BE2C (cell line): Measurements from ENCODE around the gene WDR19.

ENCODE experiments used
- DNase-seq: peaks from one replicate; pipeline ENCODE4 v3.0.0-alpha.2; 2020
- H3K27me3 ChIP-seq: fragments of 250-450 bp; sonication (Bioruptor Pico); 2 replicates; pipeline ENCODE4 v1.5.1; 2020; ENCODE audit warnings: mild to moderate bottlenecking
- H3K36me3 ChIP-seq: fragments of 250-450 bp; sonication (Bioruptor Pico); 2 replicates; pipeline ENCODE4 v1.5.1; 2020; ENCODE audit warnings: mild to moderate bottlenecking
- H3K4me1 ChIP-seq: fragments of 250-450 bp; sonication (Bioruptor Pico); 2 replicates; pipeline ENCODE4 v1.5.1; 2020
- H3K4me3 ChIP-seq: 2 replicates; pipeline ENCODE4 v1.5.1; 2011; ENCODE audit warnings: low read depth, low read length
- H3K9me3 ChIP-seq: fragments of 250-450 bp; sonication (Bioruptor Pico); 2 replicates; pipeline ENCODE4 v1.5.1; 2020
- CTCF ChIP-seq: IDR thresholded peaks from 2 replicates; pipeline ENCODE4 v1.5.1; 2012; ENCODE audit warnings: mild to moderate bottlenecking, low read depth, low read length

The WDR19 gene

GRCh38 chr4:39323821-39324220, 141.5 kb downstream of the WDR19 start:
- Histone ChIP-seq H3K4me3 (no peak overlapping the region), H3K27me3 (no peaks in the 10 kb centered on the region), H3K36me3 (peaks cover 25% of the 10 kb centered on the region), H3K9me3 (no peaks in the 10 kb centered on the region), H3K4me1 (no peaks in the 10 kb centered on the region)
- TF ChIP-seq CTCF: no peak
- DNase-seq: no peak

- Histone ChIP-seq H3K9me3 (no peaks in the 10 kb centered on the region), H3K4me3 (no peak overlapping the region), H3K4me1 (no peaks in the 10 kb centered on the region), H3K27me3 (no peaks in the 10 kb centered on the region), H3K36me3 (peaks cover 22% of the 10 kb centered on the region)
- no peak for TF ChIP-seq CTCF
- no peak for DNase-seq
These were observed 142.1 kb downstream of the WDR19 start for GRCh38 chr4:39324446-39324845.

- DNase-seq: no peak
- Histone ChIP-seq H3K4me1 (no peaks in the 10 kb centered on the region), H3K27me3 (no peaks in the 10 kb centered on the region), H3K36me3 (peaks cover 15% of the 10 kb centered on the region), H3K4me3 (no peak overlapping the region), H3K9me3 (no peaks in the 10 kb centered on the region)
- TF ChIP-seq CTCF: no peak
These were observed 142.7 kb downstream of the WDR19 start for GRCh38 chr4:39324897-39325613.

- H3K4me3 ChIP-seq: no peak overlapping the region
- no peaks in the 10 kb centered on the region for H3K4me1 ChIP-seq
- DNase-seq: no peak
- H3K27me3 ChIP-seq: no peaks in the 10 kb centered on the region
- TF ChIP-seq CTCF: no peak
- peaks cover 8% of the 10 kb centered on the region; the same call in 1 of the 2 replicates for H3K36me3 ChIP-seq
- H3K9me3 ChIP-seq: no peaks in the 10 kb centered on the region
These were observed 144.2 kb downstream of the WDR19 start for GRCh38 chr4:39326468-39326977.

GRCh38 chr4:39330353-39330752, 148.0 kb downstream of the WDR19 start:
- Histone ChIP-seq H3K36me3 (peaks cover 3% of the 10 kb centered on the region; the same call in 1 of the 2 replicates), H3K9me3 (no peaks in the 10 kb centered on the region), H3K4me3 (no peak overlapping the region), H3K27me3 (no peaks in the 10 kb centered on the region), H3K4me1 (no peaks in the 10 kb centered on the region)
- TF ChIP-seq CTCF: no peak
- DNase-seq: no peak

- DNase-seq: no peak
- TF ChIP-seq CTCF: no peak
- no peaks in the 10 kb centered on the region for H3K27me3 ChIP-seq
- H3K36me3 ChIP-seq: no peaks in the 10 kb centered on the region
- no peak overlapping the region for H3K4me3 ChIP-seq
- H3K4me1 ChIP-seq: no peaks in the 10 kb centered on the region
- no peaks in the 10 kb centered on the region for H3K9me3 ChIP-seq
These were observed 148.9 kb downstream of the WDR19 start for GRCh38 chr4:39331191-39331590.
